HG02938 (cell line): ENCODE results near the gene AP1M2.
"Not testable (repeated sequence)": the region's sequence is repeated elsewhere in the genome, so short reads cannot be mapped to it uniquely, and the experiment has no call there.

Experiments used
- ATAC-seq: cut with Tn5 transposase; IDR thresholded peaks from one replicate; pipeline ENCODE4 v1.9.1; 2021; ENCODE audit warnings: mild to moderate bottlenecking, moderate library complexity; ENCODE audit not compliant: unreplicated experiment

The AP1M2 gene

GRCh38 chr19:10543059-10543419 is 44.1 kb downstream of the AP1M2 start:
- ATAC-seq, result no peak

DNA sequence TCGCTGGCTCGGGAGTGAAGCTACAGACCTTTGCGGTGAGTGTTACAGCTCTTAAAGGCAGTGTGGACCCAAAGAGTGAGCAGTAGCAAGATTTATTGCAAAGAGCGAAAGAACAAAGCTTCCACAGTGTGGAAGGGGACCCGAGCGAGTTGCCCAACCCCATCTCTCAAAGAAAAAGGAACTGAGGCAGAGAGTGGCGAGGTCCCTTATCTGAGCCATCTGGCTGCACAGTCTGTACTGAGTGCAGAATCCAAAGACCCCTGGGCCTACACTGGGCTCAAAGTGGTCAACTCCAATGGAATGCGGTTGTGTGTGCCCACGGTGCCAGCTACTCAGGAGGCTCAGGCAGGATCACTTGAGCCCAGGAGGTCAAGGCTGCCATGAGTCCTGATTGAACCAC is 48.1 kb downstream of the AP1M2 start:
- not testable (repeated sequence) for ATAC-seq

GRCh38 chr19:10538204-10538983 is 48.7 kb downstream of the AP1M2 start:
- no peak for ATAC-seq

- ATAC-seq, result no peak
These were observed 49.4 kb downstream of the AP1M2 start for GRCh38 chr19:10537668-10538067.

DNA sequence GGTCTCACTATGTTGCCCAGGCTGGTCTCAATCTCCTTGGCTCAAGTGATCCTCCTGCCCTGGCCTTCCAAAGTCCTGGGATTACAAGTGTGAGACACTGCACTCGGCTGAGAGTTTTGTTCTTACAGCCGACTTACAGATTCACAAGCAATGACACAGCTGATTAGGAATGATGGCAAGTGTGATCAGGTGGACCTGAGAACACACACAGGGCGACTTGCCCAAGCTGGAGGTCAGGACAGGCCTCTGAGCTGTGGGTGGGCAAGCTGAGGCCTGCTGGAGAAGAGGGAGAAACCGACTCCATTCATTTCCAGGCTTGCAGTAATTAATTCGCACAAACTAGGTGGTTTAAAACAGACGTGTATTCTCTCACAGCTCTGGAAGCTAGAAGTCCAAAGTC is 51.5 kb downstream of the AP1M2 start:
- ATAC-seq, result no peak

DNA sequence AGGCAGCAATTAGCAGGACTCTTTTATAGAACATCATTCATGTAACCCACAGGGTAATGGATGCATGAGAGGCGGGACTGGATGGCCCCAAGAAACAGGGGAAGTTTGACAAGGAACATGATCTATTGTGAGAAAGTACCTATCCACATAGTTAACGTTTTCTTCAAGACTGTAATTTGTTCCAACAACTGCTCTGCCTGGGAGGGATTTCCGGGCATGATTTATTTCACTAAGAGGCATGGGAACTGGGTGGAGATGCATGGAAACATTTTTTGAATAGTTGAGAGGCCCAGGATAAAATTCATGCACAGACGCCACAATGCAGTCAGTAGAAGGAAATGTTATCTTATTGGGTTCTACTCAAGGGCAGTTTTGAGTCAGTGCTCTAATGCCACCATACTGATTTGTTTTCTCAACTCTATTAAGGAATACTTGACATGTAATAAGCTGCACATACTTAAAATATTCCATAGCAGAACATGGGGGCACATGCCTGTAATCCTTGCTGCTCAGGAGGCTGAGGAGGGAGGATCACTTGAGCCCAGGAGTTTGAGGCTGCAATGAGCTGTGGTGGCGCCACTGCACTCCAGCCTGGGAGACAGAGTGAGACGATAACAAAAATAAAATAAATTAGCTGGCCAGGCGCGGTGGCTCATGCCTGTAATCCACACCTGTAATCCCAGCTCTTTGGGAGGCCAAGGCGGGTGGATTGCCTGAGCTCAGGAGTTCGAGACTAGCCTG is 53.3 kb downstream of the AP1M2 start:
- no peak for ATAC-seq

GRCh38 chr19:10532457-10532856 is 54.7 kb downstream of the AP1M2 start:
- ATAC-seq, result no peak

DNA sequence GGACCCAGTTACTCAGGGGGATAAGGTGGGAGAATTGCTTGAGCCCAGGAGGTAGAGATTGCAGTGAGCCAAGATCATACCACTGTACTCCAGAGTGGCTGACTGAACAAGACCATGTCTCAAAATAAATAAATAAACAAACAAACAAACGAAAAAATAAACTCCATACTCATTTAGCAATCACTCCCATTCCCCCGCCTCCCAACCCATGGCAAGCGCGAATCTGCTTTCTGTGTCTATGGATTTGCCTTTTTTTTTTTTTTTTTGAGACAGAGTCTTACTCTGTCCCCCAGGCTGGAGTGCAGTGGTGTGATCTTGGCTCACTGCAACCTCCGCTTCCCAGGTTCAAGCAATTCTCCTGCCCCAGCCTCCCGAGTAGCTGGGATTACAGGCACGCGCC is 60.2 kb downstream of the AP1M2 start:
- ATAC-seq, result not testable (repeated sequence)

GRCh38 chr19:10525636-10526035 is 61.5 kb downstream of the AP1M2 start:
- no peak for ATAC-seq

GRCh38 chr19:10523135-10523636 is 63.9 kb downstream of the AP1M2 start:
- ATAC-seq, result no peak
